ENCODE data around the gene VAV1. TPM values are rescaled to one million over a fixed set of nuclear protein-coding genes. Genes with fewer than 3 reads are reported as not detected.
"Not testable (repeated sequence)": the region's sequence is repeated elsewhere in the genome, so short reads cannot be mapped to it uniquely, and the experiment has no call there.

VAV1 gene
- total and polyA plus RNA-seq, 9 donors, result 1.6 to 3.7 (median 2.3) TPM

DNA sequence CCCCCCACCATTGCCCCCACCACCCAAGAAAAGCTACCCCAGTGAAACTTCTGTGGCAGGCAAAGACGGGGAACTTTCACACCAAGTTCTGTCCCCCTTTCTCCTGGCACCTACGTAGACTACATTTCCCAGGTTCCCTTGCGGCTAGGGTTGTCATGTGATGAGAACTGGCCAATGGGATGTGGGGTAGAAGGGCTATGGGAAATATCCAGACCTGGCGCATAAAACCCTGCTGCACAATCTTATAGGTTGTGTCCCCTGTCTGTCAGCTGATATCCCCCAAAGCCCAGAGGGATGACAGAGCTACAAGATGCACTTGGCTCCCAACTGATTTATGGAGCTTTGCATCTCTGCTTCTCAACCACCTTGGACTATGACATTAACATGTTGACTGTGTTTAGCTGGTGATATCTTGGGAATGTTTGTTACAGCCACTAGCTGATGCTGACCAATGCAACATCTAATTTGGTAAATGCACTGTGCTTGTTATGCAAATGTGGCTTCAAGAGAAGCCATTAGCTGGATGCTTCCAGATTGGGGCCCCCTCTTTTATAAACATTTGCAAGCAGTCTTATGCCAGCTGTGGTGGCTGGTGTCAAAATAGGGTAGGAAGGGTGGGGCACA, 11.3 kb upstream of the VAV1 start:
- 17% methylated on average over 1 of the region's 4 CpGs for WGBS (ENCODE audit: insufficient coverage)
- Histone ChIP-seq H3K27ac (ENCODE audit: low read length) (no peak overlapping the region), H3K36me3 (ENCODE audit: control insufficient read depth, insufficient read depth, low read length) (no peaks in the 10 kb centered on the region), H3K27me3 (ENCODE audit: control insufficient read depth, insufficient read depth, low read length) (peaks cover 7% of the 10 kb centered on the region), H3K4me3 (ENCODE audit: low read length) (no peak overlapping the region), H3K9me3 (replicated peaks; ENCODE audit: control insufficient read depth, low read depth, low read length) (no peaks in the 10 kb centered on the region), H3K4me1 (ENCODE audit: control insufficient read depth, insufficient read depth, low read length) (peaks cover 1% of the 10 kb centered on the region)
- no peak for DNase-seq

GRCh38 chr19:6762253-6762797, 10.2 kb upstream of the VAV1 start:
- H3K4me3 ChIP-seq (ENCODE audit: low read length); H3K36me3 ChIP-seq (ENCODE audit: control insufficient read depth, insufficient read depth, low read length); DNase-seq; H3K4me1 ChIP-seq (ENCODE audit: control insufficient read depth, insufficient read depth, low read length); H3K27ac ChIP-seq (ENCODE audit: low read length); H3K9me3 ChIP-seq (replicated peaks; ENCODE audit: control insufficient read depth, low read depth, low read length): not testable (repeated sequence)
- WGBS (ENCODE audit: insufficient coverage), result 92% methylated on average over 4 of the region's 8 CpGs
- peaks cover 19% of the 10 kb centered on the region for H3K27me3 ChIP-seq (ENCODE audit: control insufficient read depth, insufficient read depth, low read length)

GRCh38 chr19:6765738-6766356, 6.7 kb upstream of the VAV1 start:
- Histone ChIP-seq H3K36me3 (ENCODE audit: control insufficient read depth, insufficient read depth, low read length) (no peaks in the 10 kb centered on the region), H3K4me3 (ENCODE audit: low read length) (no peak overlapping the region), H3K4me1 (ENCODE audit: control insufficient read depth, insufficient read depth, low read length) (peaks cover 10% of the 10 kb centered on the region), H3K9me3 (replicated peaks; ENCODE audit: control insufficient read depth, low read depth, low read length) (no peaks in the 10 kb centered on the region), H3K27me3 (ENCODE audit: control insufficient read depth, insufficient read depth, low read length) (peaks cover 29% of the 10 kb centered on the region), H3K27ac (ENCODE audit: low read length) (no peak overlapping the region)
- DNase-seq, result no peak
- 35% methylated on average over 6 of the region's 8 CpGs for WGBS (ENCODE audit: insufficient coverage)

DNA sequence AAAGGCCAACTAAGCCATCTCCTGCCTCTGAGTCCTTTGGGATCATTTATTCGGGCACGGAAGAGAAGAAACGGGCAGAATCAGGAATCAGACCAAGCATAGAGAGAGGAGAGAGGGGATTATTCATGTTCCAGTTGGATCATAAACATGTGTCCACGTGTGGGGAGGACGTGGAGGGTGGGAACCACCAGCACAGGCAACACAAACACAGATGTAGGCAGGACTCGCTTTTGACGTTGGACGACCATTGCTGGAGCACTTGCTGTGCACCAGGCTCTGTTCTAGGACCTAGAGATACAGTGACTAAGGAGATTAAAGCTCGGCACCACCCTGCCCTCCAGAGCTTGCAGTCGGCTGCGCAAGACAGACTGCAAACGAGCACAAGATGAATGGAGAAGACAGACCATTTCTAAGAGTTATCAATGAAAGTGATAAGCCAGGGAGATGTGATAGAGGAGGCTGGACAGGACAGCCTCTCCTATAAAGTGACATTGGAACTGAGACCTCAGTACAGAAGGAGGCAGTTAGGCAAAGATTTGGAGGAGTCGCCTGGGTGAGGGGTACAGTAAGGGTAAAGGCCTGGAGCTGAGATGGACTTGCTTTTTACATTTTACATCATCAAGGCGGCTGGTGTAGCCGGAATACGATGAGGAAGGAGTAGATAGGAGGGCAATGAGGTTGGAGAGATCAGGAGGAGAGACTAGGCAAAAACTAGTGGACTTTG, 6.0 kb upstream of the VAV1 start:
- 29% methylated on average over 13 of the region's 16 CpGs for WGBS (ENCODE audit: insufficient coverage)
- no peak for DNase-seq
- H3K27ac ChIP-seq (ENCODE audit: low read length), result no peak overlapping the region
- no peaks in the 10 kb centered on the region for H3K9me3 ChIP-seq (replicated peaks; ENCODE audit: control insufficient read depth, low read depth, low read length)
- peaks cover 29% of the 10 kb centered on the region for H3K27me3 ChIP-seq (ENCODE audit: control insufficient read depth, insufficient read depth, low read length)
- H3K4me1 ChIP-seq (ENCODE audit: control insufficient read depth, insufficient read depth, low read length), result peaks cover 10% of the 10 kb centered on the region
- H3K4me3 ChIP-seq (ENCODE audit: low read length), result no peak overlapping the region
- H3K36me3 ChIP-seq (ENCODE audit: control insufficient read depth, insufficient read depth, low read length), result no peaks in the 10 kb centered on the region

DNA sequence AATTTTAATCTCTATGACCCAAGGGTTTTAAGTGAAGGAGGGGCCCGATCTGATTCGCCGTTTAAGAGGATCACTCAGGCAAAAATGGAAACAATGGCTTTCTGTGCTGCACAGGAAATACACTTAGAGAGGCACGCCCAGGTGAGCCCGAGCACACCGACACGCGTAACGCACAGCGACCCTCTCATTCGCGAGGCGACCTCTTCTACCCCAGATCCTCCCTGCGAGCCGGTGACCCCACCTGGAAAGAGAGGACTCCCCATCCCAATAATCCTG, 5.5 kb upstream of the VAV1 start:
- Histone ChIP-seq H3K9me3 (replicated peaks; ENCODE audit: control insufficient read depth, low read depth, low read length) (no peaks in the 10 kb centered on the region), H3K27me3 (ENCODE audit: control insufficient read depth, insufficient read depth, low read length) (peaks cover 29% of the 10 kb centered on the region), H3K36me3 (ENCODE audit: control insufficient read depth, insufficient read depth, low read length) (no peaks in the 10 kb centered on the region), H3K4me1 (ENCODE audit: control insufficient read depth, insufficient read depth, low read length) (peaks cover 10% of the 10 kb centered on the region), H3K27ac (ENCODE audit: low read length) (no peak overlapping the region), H3K4me3 (ENCODE audit: low read length) (no peak overlapping the region)
- DNase-seq, result no peak
- 6% methylated on average over 14 of the region's 15 CpGs for WGBS (ENCODE audit: insufficient coverage)

DNA sequence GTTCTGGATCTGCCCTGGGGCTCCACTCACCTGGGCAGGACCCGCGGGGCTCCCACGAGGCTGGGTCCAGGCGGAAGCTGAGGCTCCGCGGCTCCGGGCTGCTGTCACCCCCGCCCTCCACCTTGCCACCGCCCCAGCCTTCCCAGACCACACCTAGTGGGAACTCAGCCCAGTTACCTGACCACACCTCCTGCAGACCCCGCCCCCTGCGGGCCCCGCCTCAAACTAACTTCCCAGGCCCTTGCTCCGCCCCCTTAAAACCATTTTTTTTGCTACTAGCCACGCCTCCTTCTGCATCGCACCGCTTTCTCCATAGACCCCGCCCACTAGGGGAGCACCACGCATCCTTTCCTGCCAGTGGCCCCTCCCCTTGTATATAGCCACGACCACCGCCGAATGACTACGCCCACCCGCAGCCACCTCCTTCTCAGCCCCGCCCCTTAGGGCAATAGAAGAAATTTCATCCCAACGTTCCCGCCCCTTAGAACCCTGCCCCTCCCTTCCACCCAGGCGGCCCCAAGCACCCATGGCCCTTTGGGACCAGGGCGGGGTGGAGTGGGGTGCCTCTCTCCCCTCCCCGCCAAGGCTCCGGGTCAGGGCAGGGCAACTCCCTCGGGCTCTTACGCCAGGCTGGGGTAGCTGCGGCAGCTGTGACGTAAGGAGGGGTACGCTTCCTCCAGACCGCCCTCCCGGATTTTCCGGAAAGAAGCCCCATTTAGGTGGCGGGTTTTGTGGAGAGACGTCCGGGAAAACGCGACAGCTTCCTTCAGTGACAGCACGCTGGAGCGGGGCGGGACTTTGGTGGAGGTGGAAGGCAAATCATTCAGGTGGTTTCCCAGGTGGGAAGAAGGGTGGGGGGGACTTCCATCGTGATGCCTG, 4.9 kb upstream of the VAV1 start, which contains the start of gene SH2D3A:
Gene SH2D3A (minus strand): TSS at position 79 of the 879 bp plus-strand sequence. CDS start 3,687 bp downstream, outside the sequence.
- WGBS (ENCODE audit: insufficient coverage), result 3% methylated on average over 39 of the region's 47 CpGs
- Histone ChIP-seq H3K36me3 (ENCODE audit: control insufficient read depth, insufficient read depth, low read length) (no peaks in the 10 kb centered on the region), H3K27ac (ENCODE audit: low read length) (no peak within 1 kb of the TSS), H3K4me3 (ENCODE audit: low read length) (no peak within 1 kb of the TSS), H3K27me3 (ENCODE audit: control insufficient read depth, insufficient read depth, low read length) (peaks cover 29% of the 10 kb centered on the region), H3K4me1 (ENCODE audit: control insufficient read depth, insufficient read depth, low read length) (peaks cover 10% of the 10 kb centered on the region), H3K9me3 (replicated peaks; ENCODE audit: control insufficient read depth, low read depth, low read length) (no peaks in the 10 kb centered on the region)
- no peak for DNase-seq

DNA sequence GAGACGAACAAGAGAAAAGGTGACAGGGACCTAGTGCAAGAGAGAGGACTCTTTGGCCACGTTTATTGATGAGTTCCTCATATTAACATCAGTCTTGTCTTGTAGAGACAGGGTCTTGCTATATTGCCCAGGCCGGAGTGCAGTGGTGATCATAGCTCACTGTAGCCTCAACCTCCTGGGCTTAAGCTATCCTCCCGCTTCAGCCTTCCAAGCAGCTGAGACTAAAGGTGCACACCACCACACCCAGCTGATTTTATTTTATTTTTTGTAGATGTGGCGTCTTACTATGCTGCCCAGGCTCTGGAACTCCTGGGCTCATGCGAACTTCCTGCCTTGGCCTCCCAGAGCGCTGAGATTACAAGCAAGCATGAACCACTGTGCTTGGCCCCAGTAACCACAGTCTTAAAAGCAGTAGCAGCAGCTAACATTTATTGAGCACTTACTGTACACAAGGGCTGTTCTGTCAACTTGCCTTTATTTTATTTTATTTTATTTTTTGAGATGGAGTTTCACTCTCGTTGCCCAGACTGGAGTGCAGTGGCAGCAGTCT, 4.2 kb upstream of the VAV1 start:
- Histone ChIP-seq H3K9me3 (replicated peaks; ENCODE audit: control insufficient read depth, low read depth, low read length) (no peaks in the 10 kb centered on the region), H3K4me3 (ENCODE audit: low read length) (no peak overlapping the region), H3K27me3 (ENCODE audit: control insufficient read depth, insufficient read depth, low read length) (peaks cover 29% of the 10 kb centered on the region), H3K4me1 (ENCODE audit: control insufficient read depth, insufficient read depth, low read length) (peaks cover 10% of the 10 kb centered on the region), H3K27ac (ENCODE audit: low read length) (no peak overlapping the region), H3K36me3 (ENCODE audit: control insufficient read depth, insufficient read depth, low read length) (no peaks in the 10 kb centered on the region)
- no peak for DNase-seq
- 75% methylated on average over 3 of the region's 8 CpGs for WGBS (ENCODE audit: insufficient coverage)

GRCh38 chr19:6769006-6769619, 3.4 kb upstream of the VAV1 start:
- no peak for DNase-seq
- Histone ChIP-seq H3K36me3 (ENCODE audit: control insufficient read depth, insufficient read depth, low read length) (no peaks in the 10 kb centered on the region), H3K4me1 (ENCODE audit: control insufficient read depth, insufficient read depth, low read length) (peaks cover 10% of the 10 kb centered on the region), H3K4me3 (ENCODE audit: low read length) (no peak overlapping the region), H3K27ac (ENCODE audit: low read length) (no peak overlapping the region), H3K27me3 (ENCODE audit: control insufficient read depth, insufficient read depth, low read length) (peaks cover 29% of the 10 kb centered on the region), H3K9me3 (replicated peaks; ENCODE audit: control insufficient read depth, low read depth, low read length) (no peaks in the 10 kb centered on the region)
- WGBS (ENCODE audit: insufficient coverage), result no CpG with 5 or more reads among the region's 11 CpGs

GRCh38 chr19:6771648-6772027, 870 bp upstream of the VAV1 start:
- H3K9me3 ChIP-seq (replicated peaks; ENCODE audit: control insufficient read depth, low read depth, low read length); DNase-seq; H3K4me1 ChIP-seq (ENCODE audit: control insufficient read depth, insufficient read depth, low read length); H3K36me3 ChIP-seq (ENCODE audit: control insufficient read depth, insufficient read depth, low read length); H3K27ac ChIP-seq (ENCODE audit: low read length); H3K4me3 ChIP-seq (ENCODE audit: low read length): not testable (repeated sequence)
- peaks cover 17% of the 10 kb centered on the region for H3K27me3 ChIP-seq (ENCODE audit: control insufficient read depth, insufficient read depth, low read length)
- WGBS (ENCODE audit: insufficient coverage), result 78% methylated on average over 7 of the region's 7 CpGs
